Stimulated activated CD4-positive, alpha-beta T cell treated with anti-CD3 and anti-CD28 coated beads, Interleukin-4, amount 100 ng/mL, for 24 hours (primary cell): Measurements from ENCODE around the gene GRAP2.
"Not testable (repeated sequence)": the region's sequence is repeated elsewhere in the genome, so short reads cannot be mapped to it uniquely, and the experiment has no call there.

ENCODE experiments used
- DNase-seq: peaks from one replicate; pipeline ENCODE4 v3.0.0-alpha.2; 2020

The GRAP2 gene

GRCh38 chr22:39898997-39899396 lies 1.9 kb upstream of the GRAP2 start:
- DNase-seq = no peak

GRCh38 chr22:39901565-39902146 lies 772 bp downstream of the GRAP2 start:
- DNase-seq = no peak

GRCh38 chr22:39904024-39904423 lies 3.1 kb downstream of the GRAP2 start:
- DNase-seq = not testable (repeated sequence)

GRCh38 chr22:39904862-39905261 lies 4.0 kb downstream of the GRAP2 start:
- no peak for DNase-seq

GRCh38 chr22:39905687-39906086 lies 4.8 kb downstream of the GRAP2 start:
- DNase-seq = no peak

GRCh38 chr22:39906207-39906606 lies 5.3 kb downstream of the GRAP2 start:
- no peak for DNase-seq

- no peak for DNase-seq
These were observed 6.2 kb downstream of the GRAP2 start for GRCh38 chr22:39907047-39907446.

GRCh38 chr22:39907605-39908097 lies 6.8 kb downstream of the GRAP2 start:
- DNase-seq = no peak

- DNase-seq = no peak
These were observed 7.3 kb downstream of the GRAP2 start for GRCh38 chr22:39908136-39908535.

- peak; percentile 53 for DNase-seq
These were observed 7.9 kb downstream of the GRAP2 start for GRCh38 chr22:39908737-39909136.

GRCh38 chr22:39910876-39911613 lies 10.2 kb downstream of the GRAP2 start:
- DNase-seq = no peak

- no peak for DNase-seq
These were observed 12.4 kb downstream of the GRAP2 start for GRCh38 chr22:39913321-39913720.

- DNase-seq = no peak
These were observed 13.0 kb downstream of the GRAP2 start for GRCh38 chr22:39913886-39914285.

- DNase-seq = no peak
These were observed 13.7 kb downstream of the GRAP2 start for GRCh38 chr22:39914584-39914983.

GRCh38 chr22:39915295-39915726 lies 14.4 kb downstream of the GRAP2 start:
- no peak for DNase-seq

GRCh38 chr22:39916496-39916895 lies 15.6 kb downstream of the GRAP2 start:
- DNase-seq = no peak

- DNase-seq = no peak
These were observed 16.3 kb downstream of the GRAP2 start for GRCh38 chr22:39917197-39917643.

- no peak for DNase-seq
These were observed 17.1 kb downstream of the GRAP2 start for GRCh38 chr22:39917776-39918495.

GRCh38 chr22:39920134-39920743 lies 19.4 kb downstream of the GRAP2 start:
- peak; percentile 76 for DNase-seq

- no peak for DNase-seq
These were observed 22.8 kb downstream of the GRAP2 start for GRCh38 chr22:39923696-39924095.

GRCh38 chr22:39924286-39924685 lies 23.4 kb downstream of the GRAP2 start:
- no peak for DNase-seq

GRCh38 chr22:39925273-39925672 lies 24.4 kb downstream of the GRAP2 start:
- no peak for DNase-seq
